GM21529 (cell line): ENCODE measurements around the gene PCDHA4.

Source experiments
- ATAC-seq: cut with Tn5 transposase; IDR thresholded peaks from one replicate; pipeline ENCODE4 v1.9.1; 2021; ENCODE audit not compliant: unreplicated experiment

The PCDHA4 gene

GRCh38 chr5:140855772-140856674 lies 49.2 kb downstream of the PCDHA4 start, which contains the start of gene PCDHA10:
Gene PCDHA10 (plus strand): TSS chr5:140855897. CDS start chr5:140856049, 152 bp downstream.
- no peak for ATAC-seq

- ATAC-seq: no peak
Measured at GRCh38 chr5:140857177-140857986, 50.5 kb downstream of the PCDHA4 start.

GRCh38 chr5:140857987-140858240 lies 51.0 kb downstream of the PCDHA4 start:
- no peak for ATAC-seq

DNA sequence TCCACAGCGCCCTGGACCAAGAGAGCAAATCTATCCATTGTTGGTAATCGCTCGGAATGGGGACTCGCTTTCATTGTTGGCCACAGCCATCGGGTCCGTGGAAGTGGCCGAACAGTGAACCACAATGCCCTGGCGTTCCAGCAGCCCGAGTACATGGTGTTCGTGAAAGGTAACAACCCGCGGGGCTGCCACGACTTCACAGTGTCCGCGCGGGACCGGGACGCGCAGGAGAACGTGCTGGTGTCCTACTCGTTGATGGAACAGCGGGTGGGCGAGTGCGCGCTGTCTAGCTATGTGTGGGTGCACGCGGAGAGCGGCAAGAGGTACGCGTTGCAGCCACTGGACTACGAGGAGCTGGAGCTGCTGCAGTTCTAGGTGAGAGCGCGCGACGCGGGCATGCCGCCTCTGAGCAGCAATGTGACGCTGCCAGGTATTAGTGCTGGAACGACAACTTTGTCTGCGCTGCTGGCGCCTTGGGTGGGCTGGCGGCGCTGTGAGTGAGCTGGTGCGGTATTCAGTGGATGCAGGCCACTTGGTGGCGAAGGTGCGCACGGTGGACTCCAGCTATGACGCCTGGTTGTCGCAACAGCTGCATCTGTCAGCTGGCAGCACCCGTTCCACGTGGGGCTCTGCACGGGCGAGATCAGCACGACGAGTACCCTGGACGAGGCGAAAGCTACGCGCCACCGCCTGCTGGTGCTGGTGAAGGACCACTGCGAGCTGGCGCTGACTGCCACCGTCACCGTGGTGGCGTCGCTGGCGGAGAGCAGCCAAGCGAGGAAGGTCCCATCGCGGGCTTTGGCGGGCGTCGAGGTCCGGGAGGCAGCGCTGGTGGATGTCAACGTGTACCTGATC lies 55.8 kb downstream of the PCDHA4 start:
- no peak for ATAC-seq
